Measurements from ENCODE around the gene SLC19A2. TPM values are rescaled to one million over a fixed set of nuclear protein-coding genes. Genes with fewer than 3 reads are reported as not detected.
A peak's percentile ranks its signal among the peaks of the same experiment; 100 is the strongest.

The SLC19A2 gene, protein sequence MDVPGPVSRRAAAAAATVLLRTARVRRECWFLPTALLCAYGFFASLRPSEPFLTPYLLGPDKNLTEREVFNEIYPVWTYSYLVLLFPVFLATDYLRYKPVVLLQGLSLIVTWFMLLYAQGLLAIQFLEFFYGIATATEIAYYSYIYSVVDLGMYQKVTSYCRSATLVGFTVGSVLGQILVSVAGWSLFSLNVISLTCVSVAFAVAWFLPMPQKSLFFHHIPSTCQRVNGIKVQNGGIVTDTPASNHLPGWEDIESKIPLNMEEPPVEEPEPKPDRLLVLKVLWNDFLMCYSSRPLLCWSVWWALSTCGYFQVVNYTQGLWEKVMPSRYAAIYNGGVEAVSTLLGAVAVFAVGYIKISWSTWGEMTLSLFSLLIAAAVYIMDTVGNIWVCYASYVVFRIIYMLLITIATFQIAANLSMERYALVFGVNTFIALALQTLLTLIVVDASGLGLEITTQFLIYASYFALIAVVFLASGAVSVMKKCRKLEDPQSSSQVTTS
- polyA plus RNA-seq (2011; rRNA removed) (11.7 and 13.3 TPM in 2 replicates), polyA plus RNA-seq (2017; fragmentation: RNase III; extraction: RNeasy Plus Mini Kit Qiagen cat#74134 plus additional on column Dnase treatment) (4.5 to 5.2 TPM (median 4.7 TPM) in 3 replicates), polyA minus RNA-seq (2011; rRNA and poly(A)+ RNA removed) (9.1 and 9.6 TPM in 2 replicates)
- polyA plus RNA-seq (2012; cell fraction: cytosol; rRNA removed) = 3.4 and 4.7 TPM in 2 replicates
- polyA plus RNA-seq (2012; cell fraction: nucleus; rRNA removed) = 4.7 and 5.7 TPM in 2 replicates

DNA sequence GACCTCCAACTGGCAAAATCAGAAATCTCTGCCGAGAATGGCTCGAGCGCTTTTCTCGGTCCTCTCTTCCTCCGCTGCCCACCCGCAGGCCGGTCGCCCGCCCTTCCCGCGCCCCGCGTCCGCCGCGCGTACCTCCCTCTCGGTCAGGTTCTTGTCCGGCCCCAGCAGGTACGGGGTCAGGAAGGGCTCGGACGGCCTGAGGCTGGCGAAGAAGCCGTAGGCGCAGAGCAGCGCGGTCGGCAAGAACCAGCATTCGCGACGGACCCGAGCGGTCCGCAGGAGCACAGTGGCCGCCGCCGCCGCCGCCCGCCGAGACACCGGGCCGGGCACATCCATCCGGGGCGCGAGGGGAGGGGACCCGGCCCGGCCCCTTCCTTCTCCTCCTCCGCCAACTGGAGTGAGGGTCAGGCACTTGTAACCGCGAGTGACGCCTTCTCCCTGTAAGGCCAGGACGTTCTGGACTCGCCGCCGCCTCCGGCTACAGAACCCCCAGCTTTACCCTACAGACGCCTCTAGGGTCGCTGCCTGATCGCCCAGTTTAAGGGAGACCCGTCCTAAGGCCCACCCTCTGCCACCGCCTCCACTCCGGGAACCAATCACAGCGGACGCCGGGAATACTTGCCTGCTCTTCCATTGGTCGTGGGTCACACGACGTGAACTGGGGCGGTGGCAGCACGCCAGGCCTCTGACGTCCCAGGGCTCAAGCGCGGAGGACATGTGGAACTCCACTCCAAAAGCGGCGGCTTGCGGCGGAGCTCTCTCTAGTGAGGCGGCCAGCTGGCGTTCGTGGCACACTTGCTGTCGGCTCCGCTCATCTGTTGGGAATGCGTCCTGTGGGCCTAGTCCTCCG, at the start of gene SLC19A2:
SLC19A2 (minus strand) TSS at position 514 of the 850 bp plus-strand sequence; CDS start at position 336, 178 bp downstream.
- WGBS (ENCODE audit: missing lambda C conversion rate) = under 1% methylated on average over 44 of the region's 85 CpGs
- FAIRE-seq (no peak), DNase-seq (ENCODE audit: low read depth in 1 of 2, low spot score in 1 of 2) (peak; percentile 99), ATAC-seq (peak; percentile 94 to 100)
- no peaks in the 10 kb centered on the region for H3K9me3 ChIP-seq
- TF ChIP-seq, protein P1, sequence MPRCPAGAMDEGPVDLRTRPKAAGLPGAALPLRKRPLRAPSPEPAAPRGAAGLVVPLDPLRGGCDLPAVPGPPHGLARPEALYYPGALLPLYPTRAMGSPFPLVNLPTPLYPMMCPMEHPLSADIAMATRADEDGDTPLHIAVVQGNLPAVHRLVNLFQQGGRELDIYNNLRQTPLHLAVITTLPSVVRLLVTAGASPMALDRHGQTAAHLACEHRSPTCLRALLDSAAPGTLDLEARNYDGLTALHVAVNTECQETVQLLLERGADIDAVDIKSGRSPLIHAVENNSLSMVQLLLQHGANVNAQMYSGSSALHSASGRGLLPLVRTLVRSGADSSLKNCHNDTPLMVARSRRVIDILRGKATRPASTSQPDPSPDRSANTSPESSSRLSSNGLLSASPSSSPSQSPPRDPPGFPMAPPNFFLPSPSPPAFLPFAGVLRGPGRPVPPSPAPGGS (IDR thresholded peaks at IDR 0.05) = peak; percentile 58; the same call in 1 of the 3 replicates
- TF ChIP-seq RNF2 (IDR thresholded peaks at IDR 0.05; ENCODE audit: borderline replicate concordance, low read depth) = peak; percentile 27; the same call in 1 of the 2 replicates
- 0 out of 2 replicates have a peak, but pooled peaks have one; percentile 26 for TF ChIP-seq GATA3 (IDR thresholded peaks at IDR 0.05; ENCODE audit: borderline replicate concordance)
- TF ChIP-seq HOXB5 (CRISPR knock-in tag; IDR thresholded peaks at IDR 0.05) = no peak
- no peak for TF ChIP-seq JUNB (IDR thresholded peaks at IDR 0.05)
- TF ChIP-seq PHF8 (IDR thresholded peaks at IDR 0.05; ENCODE audit: borderline replicate concordance, low read depth) = peak; percentile 66
- TF ChIP-seq, protein P2, sequence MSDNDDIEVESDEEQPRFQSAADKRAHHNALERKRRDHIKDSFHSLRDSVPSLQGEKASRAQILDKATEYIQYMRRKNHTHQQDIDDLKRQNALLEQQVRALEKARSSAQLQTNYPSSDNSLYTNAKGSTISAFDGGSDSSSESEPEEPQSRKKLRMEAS (IDR thresholded peaks at IDR 0.05) = peak; percentile 89
- TF ChIP-seq JUN (IDR thresholded peaks at IDR 0.05) = peak; percentile 33 to 64; a peak in 3 of 5 replicates
- TF ChIP-seq, protein P3, sequence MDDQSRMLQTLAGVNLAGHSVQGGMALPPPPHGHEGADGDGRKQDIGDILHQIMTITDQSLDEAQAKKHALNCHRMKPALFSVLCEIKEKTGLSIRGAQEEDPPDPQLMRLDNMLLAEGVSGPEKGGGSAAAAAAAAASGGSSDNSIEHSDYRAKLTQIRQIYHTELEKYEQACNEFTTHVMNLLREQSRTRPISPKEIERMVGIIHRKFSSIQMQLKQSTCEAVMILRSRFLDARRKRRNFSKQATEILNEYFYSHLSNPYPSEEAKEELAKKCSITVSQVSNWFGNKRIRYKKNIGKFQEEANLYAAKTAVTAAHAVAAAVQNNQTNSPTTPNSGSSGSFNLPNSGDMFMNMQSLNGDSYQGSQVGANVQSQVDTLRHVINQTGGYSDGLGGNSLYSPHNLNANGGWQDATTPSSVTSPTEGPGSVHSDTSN (IDR thresholded peaks at IDR 0.05) = peak; percentile 77
- TF ChIP-seq, protein P4, sequence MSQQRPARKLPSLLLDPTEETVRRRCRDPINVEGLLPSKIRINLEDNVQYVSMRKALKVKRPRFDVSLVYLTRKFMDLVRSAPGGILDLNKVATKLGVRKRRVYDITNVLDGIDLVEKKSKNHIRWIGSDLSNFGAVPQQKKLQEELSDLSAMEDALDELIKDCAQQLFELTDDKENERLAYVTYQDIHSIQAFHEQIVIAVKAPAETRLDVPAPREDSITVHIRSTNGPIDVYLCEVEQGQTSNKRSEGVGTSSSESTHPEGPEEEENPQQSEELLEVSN (IDR thresholded peaks at IDR 0.05; ENCODE audit: borderline replicate concordance, low read depth) = peak; percentile 83; the same call in 1 of the 2 replicates
- peak; percentile 21 to 37; a peak in 2 of 5 replicates for TF ChIP-seq RAD21 (conservative IDR thresholded peaks at IDR 0.05 in 1 of 2, IDR thresholded peaks at IDR 0.05 in 1 of 2)
- peak; percentile 71 for TF ChIP-seq POLR2A (IDR thresholded peaks at IDR 0.05; ENCODE audit: low read length)
- TF ChIP-seq TFCP2L1 (CRISPR knock-in tag; IDR thresholded peaks at IDR 0.05) = no peak
- TF ChIP-seq MAFK (IDR thresholded peaks at IDR 0.05; ENCODE audit: partially characterized antibody) = no peak
- no peak for TF ChIP-seq FOSL2 (IDR thresholded peaks at IDR 0.05)
- TF ChIP-seq FOSL2 (CRISPR knock-in tag; IDR thresholded peaks at IDR 0.05) = 0 out of 2 replicates have a peak, but pooled peaks have one; percentile 2
- 0 out of 2 replicates have a peak, but pooled peaks have one; percentile 17 for TF ChIP-seq RFX5 (IDR thresholded peaks at IDR 0.05)
- peak; percentile 67; the same call in 1 of the 2 replicates for TF ChIP-seq MYC (IDR thresholded peaks at IDR 0.05; ENCODE audit: borderline replicate concordance, low read length)
- no peak for TF ChIP-seq TP53 (CRISPR knock-in tag; IDR thresholded peaks at IDR 0.05)
- TF ChIP-seq, protein P5, sequence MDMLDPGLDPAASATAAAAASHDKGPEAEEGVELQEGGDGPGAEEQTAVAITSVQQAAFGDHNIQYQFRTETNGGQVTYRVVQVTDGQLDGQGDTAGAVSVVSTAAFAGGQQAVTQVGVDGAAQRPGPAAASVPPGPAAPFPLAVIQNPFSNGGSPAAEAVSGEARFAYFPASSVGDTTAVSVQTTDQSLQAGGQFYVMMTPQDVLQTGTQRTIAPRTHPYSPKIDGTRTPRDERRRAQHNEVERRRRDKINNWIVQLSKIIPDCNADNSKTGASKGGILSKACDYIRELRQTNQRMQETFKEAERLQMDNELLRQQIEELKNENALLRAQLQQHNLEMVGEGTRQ (IDR thresholded peaks at IDR 0.05) = peak; percentile 65
- ChIA-PET CTCF (interaction anchor here (1.0 to 1.6 kb wide), 7 partner anchors 11 to 324 kb away, joined by 3 to 5 read pairs (median 4); no protein-coding TSS in a partner anchor), POLR2A (interaction anchor here (0.6 to 2.0 kb wide), 11 partner anchors 9 to 862 kb away, joined by 3 to 18 read pairs (median 4); partner anchors contain the start of genes BLZF1, NME7 and SCYL3)
- H3K27ac ChIP-seq = peak within 1 kb of the TSS; percentile 77 to 96
- H3K4me2 ChIP-seq = peak within 1 kb of the TSS; percentile 87
- H3K4me3 ChIP-seq = peak within 1 kb of the TSS; percentile 63
- peaks cover 18% of the 10 kb centered on the region; the same call in 2 of the 3 replicates for H3K4me1 ChIP-seq

Data from A549 (cell line).